CD4-positive, alpha-beta T cell treated with Interleukin-4 for 4 hours (primary cell): ENCODE results near the gene LIN52.

ENCODE experiments used
- DNase-seq: peaks from one replicate; pipeline ENCODE4 v3.0.0-alpha.2; 2020

The LIN52 gene

DNA sequence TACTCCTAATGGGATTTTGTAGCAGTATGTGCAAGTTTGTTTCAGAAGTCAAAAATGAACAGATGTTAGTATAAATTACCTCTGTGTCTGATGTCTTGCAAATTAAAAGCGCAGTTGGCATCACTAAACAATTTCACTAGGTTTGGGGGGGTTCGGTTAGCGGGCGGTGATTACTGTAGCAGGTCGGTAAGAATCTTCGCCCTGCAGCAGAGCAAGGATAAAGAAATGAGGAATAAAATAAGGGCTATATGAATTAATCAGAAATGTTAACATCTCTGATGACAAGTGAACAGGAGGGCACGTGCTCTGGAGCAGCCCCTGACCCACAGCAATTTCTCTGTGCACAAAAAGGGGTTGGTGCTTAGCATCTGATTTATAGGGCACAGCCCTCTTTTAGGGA lies 110.9 kb downstream of the LIN52 start:
- no peak for DNase-seq

DNA sequence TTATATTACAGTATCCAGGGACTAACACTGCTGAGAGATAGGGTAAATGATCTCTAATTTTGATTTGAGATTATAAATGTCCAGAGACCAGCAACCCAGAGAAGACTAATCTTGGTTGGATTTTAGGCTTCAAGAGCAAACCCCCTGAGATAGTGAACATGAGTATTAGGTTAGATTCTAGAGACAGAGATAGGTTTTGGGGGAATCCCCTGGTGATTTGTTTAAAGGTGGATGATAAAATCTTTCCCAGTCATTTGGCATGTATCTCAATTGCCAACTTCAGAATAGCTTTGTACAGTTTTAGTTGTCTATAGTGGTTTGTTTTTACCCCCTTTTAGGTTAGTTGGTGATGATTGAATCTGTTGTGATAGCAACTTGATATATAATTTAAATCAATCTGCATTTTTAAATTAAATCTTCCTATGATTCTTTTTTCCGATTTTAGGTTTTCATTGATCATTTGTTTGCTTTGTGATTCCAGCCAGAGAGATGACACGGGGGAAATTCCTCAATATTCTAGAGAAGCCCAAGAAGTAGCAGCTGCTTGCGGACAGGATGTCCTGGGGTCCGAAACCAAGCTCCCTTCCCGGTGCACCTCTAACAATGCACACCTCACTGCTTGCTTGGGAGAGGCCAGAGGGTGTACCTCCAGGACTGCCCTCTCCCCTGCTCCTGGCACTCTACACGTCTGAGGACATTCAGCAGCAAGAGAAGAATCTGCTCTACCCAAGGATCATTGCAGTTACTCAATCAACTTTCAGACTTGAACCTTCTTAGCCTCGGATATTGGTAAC lies 113.9 kb downstream of the LIN52 start:
- no peak for DNase-seq

DNA sequence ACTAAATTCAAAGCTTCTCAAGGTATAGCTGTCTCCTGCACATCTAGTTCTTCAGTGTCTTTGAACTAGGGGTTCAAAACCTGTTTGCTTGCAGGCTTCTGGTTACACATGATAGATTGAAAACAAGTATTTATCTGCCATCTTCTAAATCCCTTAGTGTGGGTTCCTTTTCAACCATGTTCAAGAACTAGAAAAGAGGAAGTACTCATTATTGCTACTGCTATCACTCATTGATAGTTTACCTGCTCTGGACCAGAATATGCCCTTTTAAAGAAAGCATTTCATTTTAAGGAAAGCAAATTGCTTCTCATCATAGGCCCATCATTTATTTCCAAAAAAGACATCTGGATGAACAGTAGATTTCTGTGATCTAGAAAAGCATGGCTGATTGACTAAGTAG lies 117.4 kb downstream of the LIN52 start:
- no peak for DNase-seq

DNA sequence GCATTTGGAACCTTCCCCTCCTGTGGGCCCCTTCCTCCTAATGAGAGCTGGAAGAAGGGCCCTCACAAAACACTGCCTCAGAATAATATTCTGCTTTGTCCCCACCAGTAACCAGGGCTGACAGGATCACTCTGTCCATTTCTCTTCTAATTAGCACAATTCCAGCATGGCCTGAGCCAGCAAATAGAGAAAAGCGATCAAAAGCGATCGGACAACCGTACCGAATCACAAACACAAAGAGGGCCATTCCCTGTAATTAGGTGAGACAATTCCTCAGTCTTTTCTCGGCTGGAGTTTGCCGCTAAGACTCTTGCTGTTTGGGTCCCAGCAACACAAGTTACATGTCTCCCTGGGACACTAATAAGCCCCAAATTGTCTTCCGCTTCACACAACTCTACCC lies 118.9 kb downstream of the LIN52 start:
- DNase-seq: no peak

DNA sequence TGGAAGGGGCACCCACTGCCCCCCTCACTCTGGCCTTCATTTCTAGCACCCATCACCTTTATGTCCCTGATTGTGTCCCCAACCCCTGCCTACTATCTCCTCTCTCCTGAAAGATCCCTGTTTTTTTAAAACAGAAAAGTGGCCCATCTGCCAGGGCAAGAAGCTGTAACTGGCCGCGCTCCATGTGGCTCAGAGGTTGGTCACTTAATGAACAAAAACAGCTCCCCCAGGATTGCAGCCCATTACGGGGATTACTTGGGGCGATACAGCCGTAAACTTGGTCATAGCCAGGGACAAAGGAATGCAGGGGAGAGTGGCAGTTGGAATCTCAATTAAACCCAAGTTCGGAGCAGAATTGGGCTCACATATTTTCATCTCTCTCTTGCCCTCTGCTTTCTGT lies 119.7 kb downstream of the LIN52 start:
- DNase-seq: no peak

DNA sequence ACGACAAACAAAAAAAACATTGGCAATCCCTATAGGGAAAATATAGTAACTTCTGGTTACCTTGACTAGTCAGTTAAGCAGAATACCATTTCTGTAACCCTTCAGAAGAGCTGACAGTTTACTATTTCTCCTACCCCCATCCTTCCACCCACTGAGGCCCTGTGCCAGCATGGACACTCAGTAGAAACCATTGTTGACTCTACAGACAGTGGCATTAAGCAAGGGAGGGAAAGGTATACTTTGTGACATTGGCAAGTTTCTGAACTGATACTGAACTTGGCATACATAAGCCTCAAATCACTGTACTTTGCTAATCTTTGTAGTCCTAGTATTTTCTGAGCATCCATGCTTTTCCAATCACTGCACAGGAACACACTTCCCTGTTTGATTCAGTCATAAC lies 121.1 kb downstream of the LIN52 start:
- DNase-seq: no peak

DNA sequence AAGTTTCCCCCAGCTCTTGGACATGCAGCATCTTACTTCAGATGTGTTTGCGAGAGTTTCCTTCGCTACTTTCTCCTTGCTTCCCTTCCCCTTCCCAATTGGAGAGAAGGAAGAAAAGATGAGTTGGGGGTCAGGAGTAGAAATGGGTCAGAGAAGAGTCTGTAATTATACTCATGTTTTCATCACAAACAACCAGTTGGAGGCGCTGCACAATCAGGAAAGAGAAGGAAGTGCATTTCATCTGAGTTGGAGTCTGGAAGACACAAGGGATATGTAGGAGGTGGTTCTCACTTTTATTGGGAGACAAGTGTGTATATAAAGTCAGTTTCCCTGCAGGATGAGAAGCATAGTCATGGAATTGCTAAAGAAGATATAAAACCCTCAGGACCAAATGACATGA lies 123.2 kb downstream of the LIN52 start:
- no peak for DNase-seq

DNA sequence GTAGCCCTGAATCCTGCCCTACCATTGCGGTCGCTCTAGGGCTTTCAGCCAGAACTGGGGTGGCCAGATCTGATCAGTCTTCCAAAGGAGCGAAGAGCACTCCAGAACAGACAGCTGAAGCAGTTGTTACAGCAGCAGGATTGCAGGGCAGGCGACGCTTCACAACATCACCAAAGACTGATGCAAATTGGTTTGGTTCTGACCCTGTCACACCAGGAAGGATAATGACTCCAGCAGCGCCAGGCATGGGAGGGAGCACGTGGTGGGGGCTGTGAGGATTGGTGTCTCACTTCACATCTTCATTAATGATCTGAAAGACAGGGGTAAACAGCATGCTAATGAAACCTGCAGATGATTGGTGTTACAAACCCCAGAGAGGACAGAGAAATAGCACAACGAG lies 123.9 kb downstream of the LIN52 start:
- DNase-seq: no peak

DNA sequence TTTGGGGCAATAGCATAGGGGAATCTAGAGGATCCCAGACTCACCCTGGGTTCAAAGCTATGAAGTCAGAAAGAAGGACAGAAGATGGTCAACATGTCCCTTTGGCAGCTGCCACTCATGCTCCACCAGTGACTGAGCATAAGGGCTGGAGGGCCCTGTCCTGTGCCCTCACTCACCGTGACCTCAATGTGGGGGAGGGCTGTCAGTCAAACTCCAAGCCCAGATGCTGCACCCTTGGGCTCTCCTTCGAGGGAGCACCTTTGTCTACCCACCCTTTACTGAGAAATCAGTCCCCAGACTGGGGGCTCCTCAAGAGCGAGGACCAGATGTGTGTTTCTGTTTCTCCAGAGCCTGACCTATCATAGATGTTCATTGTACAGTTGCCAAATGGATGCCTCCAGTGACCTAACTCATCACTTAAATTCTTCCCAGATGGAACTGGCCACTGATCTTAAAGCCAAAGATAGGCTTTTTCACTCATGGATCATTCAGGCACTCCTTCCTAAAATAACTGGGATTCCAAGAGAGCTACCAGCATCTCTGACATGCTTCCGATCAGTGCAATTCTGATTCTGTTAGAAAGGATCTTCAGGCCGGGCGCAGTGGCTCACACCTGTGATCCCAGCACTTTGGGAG lies 127.3 kb downstream of the LIN52 start:
- DNase-seq: no peak

DNA sequence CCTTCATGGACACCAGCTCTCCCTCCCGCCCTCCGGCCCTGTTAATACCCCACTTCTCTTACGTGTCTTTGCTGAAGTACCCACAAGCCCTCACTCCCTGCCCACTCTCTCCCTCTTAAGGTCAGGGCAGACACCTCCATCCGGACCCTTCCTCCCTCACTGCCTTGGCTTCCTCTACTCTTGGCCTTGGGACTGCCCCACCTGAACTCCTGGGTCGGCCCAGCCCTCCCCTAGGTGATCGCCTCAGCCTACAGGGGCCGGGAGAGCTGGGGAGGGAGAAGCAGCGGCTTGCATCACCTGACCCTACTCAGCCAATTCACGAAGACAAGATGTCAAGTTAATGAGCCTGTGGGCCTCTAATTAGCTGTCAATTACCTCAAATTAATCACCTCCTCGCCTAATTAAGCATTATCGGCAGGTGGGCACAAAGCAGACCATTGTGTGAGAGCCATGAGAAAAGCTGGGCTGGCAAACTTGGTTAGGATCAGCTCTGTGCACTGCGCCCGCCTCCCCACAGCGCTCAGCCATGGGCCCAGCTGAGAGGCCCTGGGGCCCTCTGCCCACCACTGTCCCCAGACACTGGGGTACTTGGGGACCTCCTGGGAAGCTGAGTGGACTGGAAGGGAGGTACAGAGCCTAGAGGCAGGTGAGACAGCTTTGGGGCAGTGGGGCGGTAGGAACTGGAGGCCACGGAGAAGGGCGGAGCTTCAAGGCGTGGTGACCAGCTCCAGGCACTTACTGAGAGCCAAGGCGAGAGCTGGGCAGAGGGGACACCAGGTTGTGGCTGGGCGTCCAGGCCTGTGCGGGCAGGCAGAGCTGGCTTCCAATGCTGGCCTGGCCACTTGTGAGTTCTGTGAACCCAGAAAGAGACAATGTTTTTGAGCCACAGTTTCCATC lies 129.4 kb downstream of the LIN52 start:
- no peak for DNase-seq

DNA sequence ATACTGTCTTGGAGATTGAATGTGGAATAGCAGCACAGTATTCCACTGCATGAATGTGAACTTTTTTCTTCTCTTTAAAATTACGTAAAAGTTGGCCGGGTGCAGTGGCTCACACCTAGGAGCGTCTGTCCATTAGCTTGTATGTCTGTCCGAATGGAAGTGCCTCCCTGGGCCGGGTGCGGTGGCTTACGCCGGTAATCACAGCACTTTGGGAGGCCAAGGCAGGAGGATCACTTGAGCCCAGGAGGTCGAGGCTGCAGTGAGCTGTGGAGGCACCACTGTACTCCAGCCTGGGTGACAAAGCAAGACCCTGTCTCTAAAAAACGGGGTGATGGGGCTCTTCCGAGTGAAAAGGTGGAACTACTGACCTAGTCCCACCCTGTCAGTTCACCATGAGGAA lies 131.9 kb downstream of the LIN52 start:
- DNase-seq: no peak

DNA sequence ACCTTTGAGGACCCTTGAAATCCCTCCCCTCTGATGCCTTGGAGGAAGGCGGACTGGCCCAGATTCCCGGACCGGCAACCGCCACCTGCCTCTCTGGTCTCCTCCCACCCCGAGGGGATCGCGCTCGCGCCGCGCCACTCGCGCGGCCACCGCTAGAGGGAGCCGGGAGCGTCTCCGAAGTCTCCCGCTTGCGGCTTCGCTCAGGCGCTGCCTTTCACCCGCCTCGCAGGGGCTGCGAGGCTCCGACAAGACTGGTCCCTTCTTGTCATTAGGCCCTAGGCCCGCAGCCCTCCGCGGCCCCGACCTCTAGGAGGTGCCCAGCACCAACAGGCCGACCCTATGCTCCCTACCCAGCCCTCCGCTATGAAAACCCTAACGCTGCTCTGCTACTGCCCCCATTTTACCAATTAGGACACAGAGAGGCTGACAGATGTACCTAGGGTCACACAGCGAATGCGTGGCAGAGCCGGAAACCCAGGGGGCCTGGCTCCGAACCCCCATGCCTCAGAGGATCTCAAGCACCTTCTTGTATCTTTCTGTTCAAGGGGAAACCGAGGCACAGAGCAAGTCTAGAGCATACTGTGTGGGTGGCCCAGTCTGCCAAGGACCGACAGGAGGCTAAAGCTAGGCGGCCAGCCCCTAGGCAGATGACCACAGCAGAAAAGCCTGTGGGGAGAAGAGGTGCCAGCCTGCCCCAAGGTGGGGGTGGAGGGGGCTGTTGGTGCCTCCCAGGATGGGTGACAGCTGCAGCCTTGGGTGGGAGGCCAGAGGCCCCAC lies 133.1 kb downstream of the LIN52 start:
- DNase-seq: peak; percentile 44

DNA sequence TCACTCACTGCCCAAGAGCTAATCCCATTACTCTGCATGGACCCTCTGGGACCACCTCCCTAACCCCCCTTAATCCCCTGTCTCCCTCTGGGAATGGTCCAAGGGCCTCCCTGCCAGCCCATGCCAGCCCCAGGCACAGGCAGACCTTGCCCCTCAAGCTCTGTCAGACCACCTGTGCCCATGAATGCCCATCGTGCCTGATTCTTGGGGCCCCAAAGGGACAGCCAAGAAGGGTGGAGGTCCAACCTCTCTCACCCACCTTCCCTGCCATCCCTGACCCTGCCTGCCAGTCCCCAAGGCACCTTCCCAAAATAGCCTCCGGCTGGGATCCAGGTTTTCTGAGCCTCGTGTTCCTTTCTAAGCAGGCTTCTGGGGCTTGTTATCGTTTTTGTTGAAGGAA lies 133.7 kb downstream of the LIN52 start:
- no peak for DNase-seq

DNA sequence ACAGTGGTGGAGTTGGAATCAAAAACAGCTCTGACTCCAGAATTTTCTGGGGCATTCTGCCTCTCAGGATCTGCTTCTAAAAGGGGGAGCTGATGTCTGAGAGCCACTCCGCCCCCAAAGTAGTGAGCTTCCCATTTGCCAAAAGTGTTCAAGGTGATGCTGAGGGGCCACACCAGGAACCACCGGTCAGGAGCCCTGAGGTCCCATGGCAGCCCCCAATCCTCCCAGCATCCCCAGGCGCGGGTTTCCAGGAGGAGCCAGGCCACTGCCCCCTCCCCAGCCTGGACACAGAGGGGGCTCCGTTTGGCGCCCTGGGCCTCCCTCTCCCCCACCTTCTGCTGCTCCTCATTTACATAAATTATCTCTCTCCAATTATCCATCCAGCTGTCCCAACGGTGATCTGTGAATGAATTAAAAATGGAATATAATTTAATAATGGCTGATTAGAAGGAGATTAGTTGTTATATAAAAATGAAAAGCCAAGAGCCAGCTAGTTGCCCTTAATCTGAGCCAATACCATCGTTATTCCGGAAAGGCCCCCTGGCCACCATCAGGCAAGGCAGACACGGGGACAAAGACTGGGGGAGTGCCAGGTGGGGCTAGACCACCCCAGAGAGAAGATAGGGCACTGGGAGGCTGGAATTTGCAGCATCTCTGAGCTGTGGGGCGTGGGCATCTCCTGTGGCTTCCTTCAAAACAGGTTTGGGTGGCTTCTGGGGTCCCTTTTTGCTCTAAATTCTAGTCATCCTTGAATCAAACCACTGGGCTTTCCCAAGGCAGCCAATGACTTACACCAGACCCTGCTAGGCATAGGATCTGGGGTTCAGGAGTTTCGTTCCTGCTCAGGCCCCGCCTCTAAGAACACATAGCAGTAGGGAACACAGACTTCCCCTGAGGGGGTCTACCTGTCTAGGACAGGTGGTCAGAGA lies 134.8 kb downstream of the LIN52 start:
- no peak for DNase-seq

DNA sequence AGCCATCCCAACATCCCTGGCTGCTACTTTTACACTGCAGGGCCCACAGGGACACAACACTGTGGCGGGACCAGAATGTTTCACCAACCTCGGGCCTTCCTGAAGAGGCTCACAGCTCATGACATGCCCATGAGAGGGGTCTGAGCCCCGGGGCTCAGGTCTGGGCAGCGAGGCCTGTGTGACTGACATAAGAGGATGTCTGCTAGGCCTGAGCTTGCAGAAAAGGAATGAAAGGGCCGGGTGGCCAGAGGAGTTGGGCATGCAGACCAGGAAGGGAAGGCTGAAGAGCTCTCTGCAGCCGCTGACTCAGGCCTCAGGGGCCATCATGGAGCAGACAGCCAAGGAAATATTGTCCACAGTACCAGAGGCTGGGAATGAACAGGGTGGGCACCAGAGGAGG lies 136.2 kb downstream of the LIN52 start:
- no peak for DNase-seq

DNA sequence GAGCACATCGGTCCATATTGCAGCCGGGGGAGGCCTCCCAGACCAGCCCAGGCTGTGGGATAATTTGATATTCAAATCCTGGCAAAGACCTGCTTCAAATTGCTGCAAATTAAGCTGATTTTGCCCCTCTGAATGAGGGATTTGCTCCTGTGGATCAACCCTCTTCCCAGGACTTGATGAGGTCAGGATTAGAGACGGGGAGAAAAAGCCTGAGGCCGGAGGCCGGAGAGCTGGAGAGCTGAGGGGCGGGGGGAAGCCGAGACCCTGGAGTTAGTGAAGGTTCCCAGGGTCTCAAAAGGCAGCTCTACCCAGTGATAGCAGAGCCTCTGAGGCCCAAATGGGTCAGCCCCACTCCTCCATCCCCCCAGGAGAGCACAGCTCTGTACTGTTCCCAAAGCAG lies 137.0 kb downstream of the LIN52 start:
- no peak for DNase-seq

DNA sequence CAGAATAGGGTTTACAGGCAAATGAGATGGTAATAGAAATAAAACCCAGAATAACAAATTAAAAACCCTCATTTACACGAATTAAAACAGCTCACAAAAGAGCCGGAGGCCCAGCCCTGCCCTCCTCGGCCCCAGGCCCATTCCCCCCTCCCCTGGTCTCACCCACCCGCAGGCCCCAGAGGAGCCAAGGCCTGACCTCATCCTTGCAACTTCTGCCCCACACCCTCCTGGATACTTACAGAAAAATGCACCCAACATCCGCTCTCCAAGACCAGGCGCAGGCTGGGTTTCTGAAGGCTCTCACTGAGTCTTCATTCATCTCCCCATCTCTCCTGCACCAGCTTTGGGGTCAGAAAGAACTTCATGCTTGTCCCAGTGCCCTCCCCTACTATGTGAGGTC lies 138.3 kb downstream of the LIN52 start:
- no peak for DNase-seq

DNA sequence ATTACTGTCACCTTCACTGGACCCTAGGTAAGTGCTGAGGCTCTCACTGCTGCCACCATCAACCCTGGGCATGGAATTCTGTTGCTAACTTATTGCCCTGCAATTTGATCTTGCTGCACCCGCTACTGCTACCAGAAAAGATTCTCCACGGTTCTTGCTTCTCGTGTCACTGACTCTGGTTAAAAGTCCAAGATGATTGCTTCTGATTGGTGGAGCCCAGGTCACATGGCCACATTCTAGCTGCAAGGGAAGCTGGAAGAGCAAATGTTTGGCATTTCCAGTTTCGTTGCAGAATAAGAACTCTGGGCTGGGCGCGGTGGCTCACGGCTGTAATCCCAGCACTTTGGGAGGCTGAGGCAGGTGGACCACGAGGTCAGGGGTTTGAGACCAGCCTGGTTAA lies 147.0 kb downstream of the LIN52 start:
- DNase-seq: no peak

DNA sequence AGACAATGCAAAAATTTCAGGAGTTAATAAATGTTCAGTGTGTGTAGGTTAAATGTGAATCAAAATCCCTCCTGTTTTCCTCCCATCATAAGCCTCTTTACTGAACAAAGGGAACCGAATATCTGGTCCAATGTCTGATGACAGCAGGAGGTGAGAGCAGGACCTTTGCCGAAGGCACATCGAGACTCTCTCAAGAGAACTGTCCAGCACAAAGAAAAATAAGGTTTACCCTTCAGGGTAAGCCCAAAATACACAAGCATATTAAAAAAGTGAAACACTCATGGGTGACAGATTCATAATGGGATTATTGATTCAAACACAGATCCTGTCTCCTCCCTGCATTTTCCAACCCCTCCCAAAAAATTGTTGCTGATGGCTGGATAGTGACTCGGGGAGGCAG lies 150.3 kb downstream of the LIN52 start:
- no peak for DNase-seq

DNA sequence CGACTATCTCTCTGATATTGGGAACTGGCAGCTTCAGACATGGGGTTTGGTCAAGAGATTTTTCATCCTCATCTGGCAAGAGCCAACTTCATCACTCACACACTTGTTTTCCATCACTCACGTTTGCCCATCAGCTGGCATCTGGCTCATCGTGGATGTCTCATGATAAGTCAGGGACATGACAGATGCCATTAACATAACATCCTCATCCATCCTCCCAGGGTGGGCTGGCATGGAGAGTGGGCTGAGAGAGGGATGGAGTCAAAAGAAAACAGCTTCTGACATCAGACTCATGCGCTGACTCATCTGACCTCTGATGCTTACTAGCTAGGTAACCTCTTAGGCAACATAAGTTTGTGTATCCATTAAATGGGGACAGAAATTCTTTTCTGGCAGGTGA lies 152.7 kb downstream of the LIN52 start:
- DNase-seq: no peak

DNA sequence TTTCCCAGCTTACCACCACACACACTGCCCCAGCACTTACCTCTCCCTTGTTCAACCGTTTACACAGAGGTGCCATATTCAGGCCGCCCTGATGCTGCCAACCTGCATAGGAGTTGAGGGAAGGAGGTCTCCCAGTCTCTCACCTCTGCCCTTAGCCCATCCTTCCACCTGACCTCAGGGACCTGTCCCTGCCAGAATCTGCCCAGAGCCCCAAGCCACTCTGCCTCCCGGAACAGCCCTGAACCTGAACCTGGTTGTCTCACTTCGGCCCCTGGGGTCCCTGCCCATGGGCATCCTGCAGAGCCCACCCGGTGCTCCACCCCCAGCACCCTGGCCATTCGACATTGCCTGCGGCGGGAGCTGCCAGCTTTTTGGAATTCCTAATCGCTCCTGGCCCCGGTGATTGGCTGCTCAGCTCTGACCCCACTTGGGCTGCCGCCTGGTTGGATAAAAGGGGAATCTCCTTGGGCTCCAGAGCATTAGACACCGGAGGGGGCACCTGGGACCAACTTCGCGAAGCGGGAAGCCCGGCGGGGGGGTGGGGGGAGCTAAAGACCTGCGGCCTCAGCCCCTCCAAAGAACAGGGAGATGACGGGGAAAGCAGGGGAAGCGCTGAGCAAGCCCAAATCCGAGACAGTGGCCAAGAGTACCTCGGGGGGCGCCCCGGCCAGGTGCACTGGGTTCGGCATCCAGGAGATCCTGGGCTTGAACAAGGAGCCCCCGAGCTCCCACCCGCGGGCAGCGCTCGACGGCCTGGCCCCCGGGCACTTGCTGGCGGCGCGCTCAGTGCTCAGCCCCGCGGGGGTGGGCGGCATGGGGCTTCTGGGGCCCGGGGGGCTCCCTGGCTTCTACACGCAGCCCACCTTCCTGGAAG lies 154.5 kb downstream of the LIN52 start, which contains the start of gene VSX2:
Gene VSX2, plus strand, starts transcription at position 476 of the 874 bp plus-strand sequence. Its CDS starts 113 bp downstream, at position 589.
- no peak for DNase-seq
